Epithelial cell of prostate (primary cell): ENCODE data around the gene UPK1B.

ENCODE experiments used
- DNase-seq: peaks from one replicate; pipeline ENCODE4 v3.0.0-alpha.2; 2011; ENCODE audit warnings: low read depth, low spot score
- H3K27ac ChIP-seq: fragments of 450-650 bp; 2 replicates; pipeline ENCODE4 v1.5.1; 2017; ENCODE audit warnings: mild to moderate bottlenecking

The UPK1B gene

DNA sequence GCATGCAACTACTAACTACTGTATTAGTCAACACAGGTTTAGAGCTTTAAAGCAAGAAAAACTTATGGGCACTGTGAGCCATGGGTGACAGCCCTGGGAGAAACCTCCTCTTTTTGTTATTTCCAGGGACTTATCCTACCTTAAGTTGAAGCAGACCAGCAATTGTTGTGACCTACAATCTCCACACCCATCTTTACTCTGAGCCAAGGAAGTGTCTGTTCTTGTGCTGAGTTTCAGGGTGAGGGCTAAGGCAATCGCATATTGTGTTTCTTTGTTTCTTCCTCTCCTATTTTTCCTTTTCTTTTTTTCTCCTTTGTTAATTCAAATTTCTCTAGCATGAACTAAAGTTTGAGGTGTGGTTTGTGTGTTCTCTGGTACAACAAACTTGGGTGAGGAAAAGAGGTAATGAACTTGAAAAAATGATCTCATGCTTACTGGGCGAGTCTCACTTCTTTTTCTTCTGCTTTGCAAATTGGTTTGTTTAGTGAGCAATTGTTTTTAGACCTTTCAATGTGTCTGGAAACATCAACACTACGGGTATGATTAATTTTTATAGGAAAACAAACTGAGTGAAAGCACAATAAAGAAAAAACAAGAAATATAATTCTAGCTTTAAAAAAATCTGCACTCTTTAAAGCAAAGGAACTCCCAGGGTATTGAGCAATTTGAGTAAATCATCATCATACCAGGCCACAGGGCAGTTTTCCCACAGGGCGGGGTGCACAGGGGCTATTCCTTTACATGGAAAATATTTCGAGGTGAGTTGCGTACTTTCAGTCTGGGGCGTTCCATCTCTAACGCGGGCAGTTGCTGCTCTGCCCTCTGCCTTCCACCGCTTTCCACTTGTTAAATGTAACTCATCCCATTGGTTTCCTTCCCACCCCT lies 2.7 kb downstream of the UPK1B start:
- peak overlapping the region; percentile 93 for H3K27ac ChIP-seq
- DNase-seq: peak; percentile 70

DNA sequence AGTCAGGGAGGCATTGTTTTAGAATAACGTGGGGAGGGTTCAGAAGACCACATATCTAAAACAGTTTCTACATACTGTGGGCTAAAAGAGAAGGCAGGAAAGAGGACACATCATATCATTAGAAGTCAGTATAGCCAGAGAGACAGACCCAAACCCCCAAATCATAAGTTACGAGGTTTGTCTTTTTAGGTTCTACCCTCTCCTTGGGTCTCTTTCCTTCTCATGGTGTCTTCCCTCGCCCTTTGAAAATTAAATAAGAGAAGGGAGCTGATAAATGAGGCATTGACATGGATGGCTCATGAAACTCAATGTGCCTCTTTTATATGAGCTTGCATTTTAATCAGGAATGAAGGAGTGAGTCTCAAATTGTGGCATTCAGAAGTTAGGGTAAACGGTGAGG lies 3.4 kb downstream of the UPK1B start:
- no peak for DNase-seq
- peak overlapping the region; percentile 93 for H3K27ac ChIP-seq

DNA sequence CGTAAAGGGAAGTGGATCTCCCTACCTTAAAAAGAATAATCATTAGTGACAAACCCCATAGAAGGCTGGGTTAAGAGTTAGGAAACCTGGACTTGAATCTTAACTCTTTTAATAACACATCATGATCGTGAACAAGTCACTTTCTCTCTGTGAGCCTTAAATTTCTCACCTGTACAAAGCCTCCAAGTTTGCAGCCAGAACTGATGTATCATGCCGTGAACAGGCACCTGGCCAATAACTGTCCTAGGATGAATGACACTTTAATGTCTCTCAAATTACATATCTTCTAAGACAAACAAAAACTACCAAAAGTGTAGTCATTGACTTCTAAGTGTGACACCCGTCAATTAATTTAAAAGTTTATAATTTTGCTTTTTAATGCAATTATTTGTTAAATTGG lies 3.9 kb downstream of the UPK1B start:
- peak overlapping the region; percentile 93 for H3K27ac ChIP-seq
- DNase-seq: no peak

DNA sequence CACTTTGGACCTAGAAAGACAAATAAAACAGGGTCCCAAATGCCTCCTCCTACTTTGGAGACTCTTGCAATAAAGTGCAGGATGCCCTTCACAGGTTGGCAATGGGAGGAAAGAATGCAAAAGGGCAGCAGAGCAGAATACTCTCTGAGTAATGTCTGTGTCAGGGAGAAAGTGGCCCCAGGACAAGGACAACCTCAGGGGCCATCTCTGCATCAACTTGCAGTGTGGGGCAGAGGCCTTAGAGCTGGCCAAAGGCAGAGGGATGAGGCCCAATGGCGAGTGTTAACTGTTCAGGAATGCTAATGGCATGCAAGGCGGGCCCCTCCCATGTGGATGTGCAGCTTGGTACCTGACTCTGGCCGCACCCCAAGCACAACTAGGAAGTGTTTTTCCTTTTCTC lies 8.4 kb downstream of the UPK1B start:
- H3K27ac ChIP-seq: peak overlapping the region; percentile 85
- DNase-seq: peak; percentile 37

DNA sequence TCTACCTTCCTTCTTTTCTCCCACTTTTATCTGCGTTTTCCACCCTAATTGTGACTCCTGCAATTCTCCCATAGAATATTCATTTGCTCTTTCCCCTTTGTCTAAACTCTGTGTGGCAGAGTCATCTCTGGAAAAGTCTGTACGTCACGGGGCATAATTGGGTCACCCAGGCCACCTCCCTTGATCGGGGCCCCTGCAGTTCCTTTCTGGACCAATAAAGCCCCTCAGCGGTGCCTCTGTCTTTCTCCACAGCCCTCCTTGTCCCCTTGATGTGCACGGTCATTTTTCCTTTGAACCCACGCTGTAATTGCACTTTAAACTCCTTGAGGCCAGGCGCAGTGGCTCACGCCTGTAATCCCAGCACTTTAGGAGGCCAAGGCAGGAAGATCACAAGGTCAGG lies 10.7 kb downstream of the UPK1B start:
- peak overlapping the region; percentile 85 for H3K27ac ChIP-seq
- DNase-seq: no peak

DNA sequence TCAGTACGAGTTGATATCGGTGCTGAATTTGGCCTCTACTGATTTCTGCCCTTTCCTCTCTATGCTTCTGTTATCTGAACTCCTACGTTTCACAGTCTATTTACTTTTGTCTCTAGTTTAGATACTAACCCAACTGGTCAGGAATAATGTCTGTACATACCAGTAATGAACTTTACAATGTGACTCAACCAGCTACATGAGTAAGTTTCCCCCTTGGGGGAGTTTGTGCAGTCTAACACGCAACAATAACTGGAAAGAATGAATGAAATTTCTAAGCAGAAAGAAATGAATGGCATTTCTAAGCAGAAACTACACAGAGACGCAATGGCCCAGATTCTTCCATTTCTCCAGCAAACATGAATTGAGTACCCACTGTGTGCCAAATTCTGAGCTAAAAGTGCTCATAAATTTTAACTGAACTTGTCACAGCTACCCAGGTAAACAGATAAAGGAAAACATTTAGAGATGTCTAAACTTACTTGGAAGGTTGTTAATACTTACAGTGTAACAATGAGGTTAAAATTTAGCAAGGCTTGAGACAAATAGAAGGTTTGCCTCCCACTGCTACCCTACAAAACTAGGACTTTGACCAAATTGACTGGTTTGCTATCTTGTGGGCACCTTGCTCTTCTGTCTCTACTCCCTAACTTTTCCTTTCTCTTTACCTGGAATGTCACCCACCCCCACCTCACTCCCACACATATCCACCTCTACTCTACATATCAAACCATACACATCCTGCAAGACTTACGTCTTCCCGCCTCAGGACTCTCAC lies 11.6 kb downstream of the UPK1B start:
- peak; percentile 84 for DNase-seq
- peak overlapping the region; percentile 85 for H3K27ac ChIP-seq

DNA sequence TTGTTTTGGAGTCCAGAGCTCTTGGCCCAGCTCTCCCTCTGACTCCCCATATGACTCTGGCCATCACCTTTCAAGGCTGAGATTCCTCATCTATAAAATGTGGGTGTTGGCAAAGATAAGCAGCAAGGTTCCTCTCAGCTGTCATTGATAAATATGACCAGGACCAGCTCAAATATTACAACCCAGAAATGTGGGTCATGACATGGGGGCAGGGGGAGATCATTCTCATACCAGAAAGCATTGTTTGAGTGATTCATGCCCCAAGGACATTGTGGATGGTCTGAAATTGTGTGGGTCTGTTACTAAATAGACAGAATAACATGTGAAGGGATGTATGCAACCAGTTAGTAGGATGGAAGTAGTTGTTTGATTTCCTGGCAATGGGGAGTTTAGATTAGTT lies 13.9 kb downstream of the UPK1B start:
- no peak overlapping the region for H3K27ac ChIP-seq
- no peak for DNase-seq

DNA sequence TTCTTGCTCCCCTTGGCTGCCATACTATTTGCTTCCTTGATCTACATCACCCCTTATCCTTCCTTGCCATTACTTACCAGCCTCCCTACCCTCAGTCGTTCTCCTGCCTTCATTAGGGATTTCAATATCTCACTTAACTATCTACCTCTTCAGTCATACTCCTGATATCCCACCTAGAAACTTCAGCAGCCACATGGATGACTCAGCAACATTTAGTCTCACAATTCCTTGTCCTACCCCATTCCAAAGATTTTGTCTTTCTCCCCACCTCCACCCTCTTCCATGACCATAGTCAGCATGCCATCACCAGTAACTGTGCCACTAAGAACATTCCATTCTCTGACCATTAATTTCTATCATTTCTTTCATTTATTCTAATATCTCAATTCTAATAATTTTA lies 18.4 kb downstream of the UPK1B start:
- H3K27ac ChIP-seq: no peak overlapping the region
- DNase-seq: no peak

DNA sequence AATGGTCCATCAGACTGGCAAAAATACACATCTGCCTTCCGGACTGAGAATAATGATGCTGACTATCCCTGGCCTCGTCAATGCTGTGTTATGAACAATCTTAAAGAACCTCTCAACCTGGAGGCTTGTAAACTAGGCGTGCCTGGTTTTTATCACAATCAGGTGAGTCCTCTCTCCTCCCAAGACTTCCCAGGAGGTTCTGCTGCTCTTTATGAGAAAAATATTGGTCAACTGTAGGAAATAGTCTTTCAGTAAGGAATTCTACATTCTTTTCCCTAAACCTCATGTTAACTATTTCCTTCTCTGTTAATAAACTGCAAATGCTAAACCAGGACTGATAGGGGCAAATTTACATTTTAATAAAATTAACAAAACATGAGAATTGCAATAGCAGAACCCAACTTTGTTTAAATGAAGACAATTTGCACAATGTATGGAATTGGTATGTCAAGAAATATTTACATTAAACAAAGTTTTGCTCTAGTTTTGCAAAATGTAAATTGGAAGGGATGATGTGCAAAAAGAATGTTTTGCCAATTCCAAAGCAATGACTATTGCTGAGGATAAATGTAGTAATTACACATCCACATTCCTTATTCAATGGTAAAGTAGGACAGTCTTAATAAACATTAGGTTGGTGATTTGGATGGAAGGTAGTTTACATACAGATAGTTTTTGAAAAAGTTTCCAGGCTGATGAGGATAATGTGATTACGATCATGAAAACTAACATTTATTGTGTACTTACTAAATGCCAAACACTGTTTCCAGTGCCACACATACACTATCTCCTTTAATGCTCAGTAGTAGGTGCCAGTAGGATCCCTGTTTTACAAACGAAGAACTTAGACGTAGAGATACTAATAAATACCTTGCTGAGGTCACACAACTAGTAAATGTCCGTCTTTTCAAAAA lies 21.1 kb downstream of the UPK1B start:
- peak overlapping the region; percentile 46 for H3K27ac ChIP-seq
- no peak for DNase-seq

DNA sequence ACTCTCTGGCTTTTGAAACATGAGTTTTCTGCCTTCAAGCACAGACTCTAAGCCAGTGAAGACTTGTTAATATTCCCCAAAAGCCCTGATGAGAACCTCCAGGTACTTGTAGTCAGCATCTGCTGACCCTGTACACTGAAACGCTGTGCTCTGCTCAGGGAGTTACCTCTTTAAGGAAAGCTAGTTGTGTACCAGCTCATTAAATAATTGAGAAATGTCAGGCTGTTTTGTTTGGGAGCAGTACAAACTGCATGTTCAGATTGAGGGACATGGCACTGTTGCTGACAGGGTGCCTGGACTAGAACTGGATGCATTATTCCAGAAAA lies 21.7 kb downstream of the UPK1B start:
- DNase-seq: no peak
- peak overlapping the region; percentile 46 for H3K27ac ChIP-seq

DNA sequence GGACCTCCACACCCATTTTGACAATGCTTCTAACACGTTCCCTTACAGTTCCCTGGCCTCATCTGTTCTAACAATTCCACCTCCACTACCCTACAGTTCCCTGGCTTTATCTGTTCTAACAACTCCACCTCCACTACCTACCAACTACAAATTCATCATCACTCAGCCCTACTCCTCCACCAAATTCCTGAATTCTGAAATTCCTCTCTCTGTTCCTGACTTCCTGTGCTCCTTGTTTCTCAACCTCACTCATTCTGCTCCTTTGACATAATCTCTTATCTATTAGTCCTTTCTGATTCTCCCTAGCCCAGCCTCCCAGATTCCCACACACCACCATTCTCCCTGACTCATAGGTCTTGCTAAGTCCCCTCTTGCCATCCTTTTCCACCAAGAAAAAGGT lies 22.5 kb downstream of the UPK1B start:
- no peak overlapping the region for H3K27ac ChIP-seq
- no peak for DNase-seq

DNA sequence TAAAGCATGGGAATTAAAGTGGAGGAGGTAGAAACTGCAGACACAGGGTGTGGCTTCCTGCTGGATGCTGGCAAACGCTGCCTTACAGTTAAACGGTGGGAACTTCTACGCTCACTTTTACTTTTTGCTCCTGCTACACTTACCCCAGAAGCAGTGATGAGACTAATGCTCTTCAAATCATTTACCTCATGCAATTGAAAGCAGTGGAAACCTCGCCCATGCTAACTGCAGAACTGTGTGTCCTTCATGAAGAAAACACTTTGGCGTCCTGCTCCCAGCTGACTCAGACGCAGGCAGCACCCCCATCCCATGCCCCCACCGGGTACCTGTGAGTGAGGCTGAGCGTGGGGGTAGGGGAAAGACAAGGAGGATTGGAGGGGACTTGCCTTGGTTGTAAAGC lies 31.8 kb downstream of the UPK1B start:
- no peak overlapping the region for H3K27ac ChIP-seq
- DNase-seq: no peak

DNA sequence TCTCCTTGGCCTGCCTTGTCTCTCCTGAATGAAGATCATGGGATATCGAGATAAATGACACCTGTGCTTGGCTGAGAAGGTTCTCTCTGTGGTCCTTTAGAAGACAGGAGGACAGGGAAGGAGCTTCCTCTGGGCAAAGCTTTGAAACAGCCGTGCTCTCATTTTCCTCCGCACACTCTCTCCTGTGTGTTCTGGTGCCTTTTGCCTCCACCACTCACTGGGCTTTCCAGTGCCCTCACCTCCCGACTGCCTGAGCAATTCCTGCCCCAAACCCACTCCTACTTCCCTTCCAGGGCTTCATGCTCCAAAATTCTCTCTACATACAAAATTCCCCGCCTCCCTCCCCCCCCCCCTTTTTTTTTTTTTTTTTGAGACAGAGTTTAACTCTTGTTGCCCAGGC lies 32.3 kb downstream of the UPK1B start:
- H3K27ac ChIP-seq: no peak overlapping the region
- DNase-seq: no peak

DNA sequence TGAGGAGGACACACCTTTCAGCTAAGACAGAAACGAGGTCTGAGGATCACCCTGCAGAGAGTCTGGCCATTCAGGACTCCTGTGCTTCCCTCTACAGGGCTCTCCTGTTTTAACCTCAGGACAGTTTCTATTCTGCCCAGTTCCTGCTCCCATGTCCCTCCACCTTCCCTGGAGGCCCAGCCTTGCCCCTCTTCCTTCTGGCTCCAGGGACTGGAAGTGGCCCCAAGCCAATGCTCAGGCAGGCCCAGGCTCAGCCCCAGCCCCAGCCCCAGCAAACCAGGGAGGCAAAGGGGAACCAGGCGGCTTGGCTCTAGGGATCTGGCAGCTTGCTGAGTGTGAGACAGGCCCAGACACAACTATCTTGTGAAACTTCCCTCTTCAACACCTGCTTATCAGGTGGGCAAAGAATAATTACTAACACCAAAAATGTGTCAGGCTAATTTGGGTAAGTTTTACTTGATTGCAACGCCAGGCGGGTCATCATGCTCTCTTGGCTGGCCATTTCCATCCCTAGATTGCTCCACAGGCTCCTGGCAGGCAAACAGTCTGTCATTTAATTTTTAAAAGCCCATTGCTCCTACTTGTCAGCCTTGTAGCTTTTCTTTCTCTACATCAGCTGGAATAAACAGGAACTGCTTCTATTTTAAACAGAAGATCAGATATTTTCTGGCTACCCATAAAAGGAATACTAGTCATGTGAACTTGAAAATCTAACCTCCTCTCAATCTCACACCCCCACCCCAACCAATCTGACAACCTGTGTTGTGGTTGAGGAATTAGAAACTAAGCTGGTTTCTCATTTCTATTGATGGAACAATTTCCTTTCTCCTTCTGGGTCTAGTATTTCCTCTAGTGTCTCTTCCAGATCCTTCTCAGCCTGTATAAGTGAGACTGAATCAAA lies 33.5 kb downstream of the UPK1B start:
- peak; percentile 10 for DNase-seq
- H3K27ac ChIP-seq: peak overlapping the region; percentile 63

DNA sequence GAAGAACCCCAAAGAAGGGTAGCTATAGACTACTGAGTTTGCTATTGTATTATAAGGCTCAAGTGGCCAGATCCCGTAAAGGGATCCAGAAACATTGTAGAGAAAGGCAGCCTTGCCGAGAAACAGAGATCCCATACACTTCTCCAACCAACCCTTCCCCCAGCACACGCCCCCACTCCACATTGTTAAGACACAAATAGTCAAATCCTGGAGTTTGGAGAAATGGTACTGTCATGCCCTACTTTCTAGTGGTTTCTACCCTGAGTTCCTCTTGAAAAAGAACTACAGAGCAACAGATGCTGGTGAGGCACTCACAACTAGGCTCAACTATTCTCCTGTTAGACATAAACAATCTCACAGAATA lies 34.1 kb downstream of the UPK1B start:
- DNase-seq: no peak
- peak overlapping the region; percentile 63 for H3K27ac ChIP-seq

DNA sequence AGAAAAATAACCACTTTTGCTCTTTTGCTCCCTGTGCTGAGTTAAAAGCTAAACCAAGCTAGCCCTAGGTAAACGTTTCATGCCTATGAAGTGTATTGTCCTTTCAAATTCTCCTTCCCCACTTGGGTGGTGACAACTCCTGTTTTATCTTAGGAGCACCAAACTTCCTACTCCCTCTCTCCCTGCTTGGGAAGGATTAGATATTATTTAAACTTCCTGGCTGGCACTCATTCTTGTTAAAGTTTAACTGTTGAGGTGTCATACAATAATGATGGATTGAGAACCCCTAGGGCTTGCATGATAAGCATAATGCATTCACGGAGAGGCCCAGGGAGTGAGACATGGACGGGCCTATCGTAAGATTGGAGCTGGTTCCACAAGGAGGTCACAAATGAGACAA lies 37.8 kb downstream of the UPK1B start:
- no peak overlapping the region for H3K27ac ChIP-seq
- DNase-seq: no peak

DNA sequence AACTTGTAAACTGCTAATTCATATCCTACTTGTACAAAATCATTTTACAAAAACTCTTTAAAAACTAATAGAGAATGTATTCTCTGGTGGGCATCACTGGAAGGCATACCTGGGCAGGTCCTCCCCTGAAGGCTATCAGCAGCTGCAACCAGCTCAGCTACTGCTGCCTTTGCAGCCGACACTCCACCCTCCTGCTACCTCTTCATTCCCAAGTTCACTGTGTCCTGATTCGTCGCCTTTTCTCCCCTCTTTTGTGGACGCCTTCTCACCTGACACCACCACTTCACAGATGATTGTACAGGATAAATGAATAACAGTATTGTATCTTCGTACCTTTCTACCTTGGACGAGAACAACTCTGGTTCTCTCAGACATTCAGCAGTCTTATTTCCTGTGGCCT lies 38.4 kb downstream of the UPK1B start:
- H3K27ac ChIP-seq: no peak overlapping the region
- no peak for DNase-seq

DNA sequence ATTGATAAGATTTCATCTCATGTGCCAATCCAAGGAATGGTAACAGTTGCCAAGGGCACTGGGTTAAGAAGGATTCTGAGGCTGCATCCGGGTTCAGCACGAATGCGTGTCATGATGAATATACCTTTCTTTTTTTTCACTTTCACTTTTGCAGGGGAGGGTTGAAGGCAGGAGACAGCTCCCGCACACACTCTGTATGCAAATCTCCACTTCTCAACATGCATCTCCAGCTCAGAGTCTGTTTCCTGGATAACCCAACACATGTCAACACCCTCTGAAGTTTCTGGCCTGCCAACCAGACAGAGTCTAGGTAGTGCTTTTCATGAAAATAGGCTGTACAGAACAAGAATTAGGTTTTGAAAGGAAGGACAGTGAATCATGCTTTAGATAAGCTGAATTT lies 45.7 kb downstream of the UPK1B start:
- no peak for DNase-seq
- no peak overlapping the region for H3K27ac ChIP-seq

DNA sequence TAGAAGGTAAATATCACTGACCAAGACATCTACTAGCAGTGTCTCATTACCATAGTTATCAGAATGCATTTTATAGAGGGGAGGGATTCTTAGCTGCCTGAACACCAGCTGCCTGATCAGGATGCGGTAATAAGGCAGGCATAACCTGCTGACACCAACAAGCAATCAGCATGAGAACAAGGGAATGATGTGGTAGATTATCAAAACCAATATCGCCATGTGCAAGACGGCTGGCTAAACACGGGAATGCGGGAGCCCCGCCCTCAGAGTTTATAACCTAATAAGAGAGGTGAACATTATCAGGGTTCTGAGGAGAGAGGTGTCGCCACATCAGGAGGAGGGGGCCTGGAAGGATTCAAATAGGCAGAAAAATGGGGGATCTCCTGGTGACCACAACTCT lies 46.8 kb downstream of the UPK1B start:
- DNase-seq: no peak
- H3K27ac ChIP-seq: no peak overlapping the region
